GM18858 (cell line): ENCODE results near the gene LIPT1.
"Not testable (repeated sequence)": the region's sequence is repeated elsewhere in the genome, so short reads cannot be mapped to it uniquely, and the experiment has no call there.

Source experiments
- ATAC-seq: cut with Tn5 transposase; IDR thresholded peaks from one replicate; pipeline ENCODE4 v1.9.1; 2021; ENCODE audit not compliant: unreplicated experiment

The LIPT1 gene

DNA sequence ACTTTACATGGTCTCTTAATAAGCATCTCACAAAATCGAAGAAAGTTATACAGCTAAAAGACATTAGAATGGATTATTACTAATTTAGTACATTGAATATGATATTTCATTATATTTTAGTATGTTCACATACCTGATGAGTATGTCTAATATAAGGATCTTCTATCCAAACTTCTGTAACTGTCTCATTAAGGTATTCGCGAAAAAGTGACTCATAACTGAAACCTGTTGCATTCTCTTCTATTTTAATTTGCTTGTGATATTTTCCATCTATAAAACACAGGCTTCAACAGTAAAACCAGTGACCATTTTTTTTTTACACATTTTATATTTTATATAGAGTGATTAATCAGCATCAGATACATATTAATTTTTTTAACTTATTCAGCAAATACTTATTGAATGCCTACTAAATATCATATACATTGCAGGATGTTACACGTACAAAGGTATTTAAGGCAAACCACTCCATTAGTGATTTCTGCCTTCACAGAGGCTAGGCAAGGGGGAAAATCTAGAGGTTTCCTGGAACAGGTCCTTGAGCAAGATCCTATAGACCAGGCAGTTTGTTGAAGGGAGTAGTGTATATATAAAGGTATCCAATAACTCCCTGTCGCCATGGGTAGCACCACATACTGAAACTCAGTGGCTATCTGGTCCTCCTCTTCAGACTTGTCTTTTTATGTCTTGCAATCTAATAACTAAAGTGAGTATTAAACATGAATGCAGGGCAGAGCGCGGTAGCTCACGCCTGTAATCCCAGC lies 16.8 kb downstream of the LIPT1 start:
- ATAC-seq: no peak

DNA sequence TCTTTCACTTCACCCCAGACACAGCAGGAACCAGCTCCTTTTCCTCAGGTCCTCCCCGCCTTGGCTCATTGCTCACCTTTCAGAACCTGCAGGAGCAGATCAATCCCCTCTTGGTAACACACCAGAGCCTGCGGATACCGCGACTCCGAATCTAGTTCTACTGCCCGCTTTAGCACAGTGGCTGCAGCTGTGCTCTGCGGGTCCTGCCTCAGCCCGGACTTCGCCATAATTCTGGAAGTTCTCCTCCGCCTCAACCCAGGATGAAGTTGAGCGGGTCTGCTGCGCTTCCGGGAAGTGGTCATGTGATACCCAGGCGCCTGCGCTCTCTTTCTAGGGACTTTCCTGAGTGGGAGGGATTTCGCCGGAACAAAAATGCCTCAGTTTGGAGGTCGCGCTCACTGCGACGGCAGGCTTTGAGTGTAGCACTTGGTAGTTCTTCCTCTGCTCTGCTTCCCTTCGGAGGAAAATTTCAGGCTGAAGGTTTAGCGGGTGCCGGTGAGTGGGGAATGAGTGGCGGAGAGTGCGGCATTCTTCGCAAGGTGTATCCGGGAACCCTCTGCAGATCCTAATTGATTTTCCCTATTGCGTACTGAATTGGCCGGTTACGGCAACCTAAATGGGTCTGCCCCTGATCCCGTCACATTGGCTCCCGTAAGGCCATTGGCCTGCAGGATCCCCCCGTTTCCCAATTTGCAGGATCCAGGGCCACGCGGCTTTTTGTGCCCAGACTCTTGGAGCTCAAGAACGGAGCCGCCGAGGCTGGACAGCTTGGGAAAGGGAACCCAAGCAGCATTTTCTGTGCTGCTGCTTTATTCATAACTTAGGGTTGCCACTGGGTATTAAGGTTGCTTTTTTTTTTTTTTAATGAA lies 26.2 kb downstream of the LIPT1 start, which contains the start of the genes MITD1 and MRPL30:
TSS of gene MITD1 (minus strand) at position 304 of the 869 bp plus-strand sequence. CDS start at position 227, 77 bp downstream.
TSS of gene MRPL30 (plus strand) at position 430 of the 869 bp plus-strand sequence. CDS start 5,020 bp downstream, outside the sequence.
- peak; percentile 78 for ATAC-seq

DNA sequence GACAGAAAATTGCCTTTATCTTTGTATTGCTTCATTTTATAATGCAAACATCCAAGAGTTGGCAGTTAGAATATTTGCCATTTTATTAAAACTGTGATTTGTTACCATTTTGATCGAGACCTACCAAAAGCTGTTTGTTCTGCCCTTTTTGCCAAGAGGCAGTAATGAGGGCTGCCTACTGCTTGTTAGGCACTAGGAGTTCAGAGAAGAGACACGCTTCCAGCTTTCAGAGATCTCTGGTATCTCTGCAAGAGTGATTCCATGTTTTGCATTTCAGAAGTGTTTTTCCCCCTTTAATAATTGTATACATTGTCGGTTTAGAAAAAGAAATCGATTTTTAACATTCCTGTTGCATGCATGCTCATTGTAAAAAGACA lies 26.8 kb downstream of the LIPT1 start:
- no peak for ATAC-seq

DNA sequence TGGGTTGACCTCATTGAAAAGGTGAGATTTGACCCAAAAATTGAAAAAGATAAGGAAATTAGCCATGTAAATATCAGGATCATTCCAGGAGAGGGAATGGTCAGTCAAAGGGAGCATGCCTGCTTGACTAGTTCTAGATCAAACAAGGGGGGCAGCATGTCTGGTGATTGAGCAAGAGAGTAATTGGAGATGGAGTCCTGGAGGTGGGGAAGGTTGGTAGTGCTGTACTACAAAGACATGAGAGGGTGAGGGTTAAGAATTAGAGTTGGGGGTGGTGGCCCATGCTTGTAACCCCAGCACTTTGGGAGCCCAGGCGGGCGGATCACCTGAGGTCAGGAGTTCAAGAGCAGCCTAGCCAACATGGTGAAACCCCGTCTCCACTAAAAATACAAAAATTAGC lies 28.3 kb downstream of the LIPT1 start:
- no peak for ATAC-seq

DNA sequence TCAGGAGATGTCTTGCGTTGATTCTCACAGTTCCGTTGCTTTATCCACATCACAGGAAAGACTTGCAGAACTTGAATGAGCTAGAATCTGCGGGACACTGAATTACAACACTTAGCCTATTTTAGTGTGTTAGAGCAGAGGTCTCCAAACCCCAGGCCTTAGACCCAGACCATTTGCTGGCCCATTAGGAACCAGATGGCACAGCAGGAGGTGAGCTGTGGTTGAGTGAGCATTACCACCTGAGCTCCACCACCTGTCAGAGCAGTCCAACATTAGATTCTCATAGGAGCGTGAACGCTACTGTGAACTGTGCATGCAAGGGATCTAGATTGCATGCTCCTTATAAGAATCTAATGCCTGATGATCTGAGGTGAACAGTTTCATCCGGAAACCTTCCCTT lies 30.0 kb downstream of the LIPT1 start:
- no peak for ATAC-seq

DNA sequence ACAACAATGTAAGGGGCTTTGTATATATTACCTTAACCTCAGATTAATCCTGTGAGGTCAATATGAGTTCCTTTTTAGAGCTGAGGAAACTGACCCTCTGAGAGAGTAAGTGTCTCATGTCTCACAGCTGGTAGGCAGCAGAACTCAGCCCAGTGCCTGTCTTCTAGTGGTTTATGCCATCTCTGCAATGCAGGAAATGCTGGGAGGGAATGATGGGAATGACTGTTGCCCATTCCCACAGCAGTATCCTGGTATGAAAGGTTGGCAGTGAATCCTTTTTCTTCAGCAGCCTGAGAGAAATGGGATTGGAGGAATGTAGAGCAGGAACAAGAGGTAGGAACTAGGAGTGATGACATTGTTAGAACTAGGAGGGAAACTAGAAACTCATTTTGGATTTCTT lies 32.2 kb downstream of the LIPT1 start:
- ATAC-seq: no peak

DNA sequence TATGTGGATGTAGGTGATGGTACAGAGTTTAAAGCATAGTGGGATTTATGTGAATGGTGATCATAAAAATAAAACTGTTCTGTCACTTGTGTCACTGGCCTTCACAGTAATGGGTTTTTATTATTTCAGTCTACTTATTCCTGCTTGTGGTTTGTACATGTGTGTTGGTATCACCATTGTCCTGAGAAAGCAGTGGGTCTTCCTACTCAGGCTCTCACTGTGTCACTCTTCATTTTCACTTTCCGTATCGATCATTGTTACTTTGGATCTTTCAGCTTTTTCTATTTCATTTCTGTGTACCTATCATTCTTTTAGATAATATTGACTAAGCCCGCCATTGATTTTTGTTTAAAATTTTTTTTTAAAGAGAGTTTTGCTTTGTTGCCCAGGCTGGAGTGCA lies 33.6 kb downstream of the LIPT1 start:
- no peak for ATAC-seq

DNA sequence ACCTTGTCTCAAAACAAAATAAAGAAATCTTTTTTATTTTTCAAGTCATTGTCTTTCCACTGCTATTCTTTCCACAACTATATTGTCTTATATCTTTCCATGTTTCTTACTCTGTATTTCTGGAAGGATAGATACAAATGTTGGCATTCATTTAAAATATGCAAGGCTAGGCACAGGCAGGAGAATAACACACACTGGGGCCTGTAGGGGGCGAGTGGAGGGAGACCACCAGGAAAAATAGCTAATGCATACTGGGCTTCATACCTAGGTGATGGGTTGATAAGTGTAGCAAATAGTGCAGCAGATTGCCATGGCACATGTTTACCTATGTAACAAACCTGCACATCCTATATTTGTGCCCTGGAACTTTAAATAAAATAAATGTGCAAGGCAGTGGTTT lies 35.8 kb downstream of the LIPT1 start:
- ATAC-seq: no peak

DNA sequence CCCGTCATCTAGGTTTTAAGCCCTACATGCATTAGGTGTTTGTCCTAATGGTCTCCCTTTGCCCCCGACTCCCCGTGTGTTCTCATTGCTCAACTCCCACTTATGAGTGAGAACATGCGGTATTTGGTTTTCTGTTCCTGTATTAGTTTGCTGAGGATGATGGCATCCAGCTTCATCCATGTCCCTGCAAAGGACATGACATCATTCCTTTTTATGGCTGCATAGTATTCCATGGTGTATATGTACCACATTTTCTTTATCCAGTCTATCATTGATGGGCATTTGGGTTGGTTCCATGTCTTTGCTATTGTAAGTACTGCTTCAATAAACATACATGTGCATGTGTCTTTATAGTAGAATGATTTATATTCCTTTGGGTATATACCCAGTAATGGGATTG lies 37.6 kb downstream of the LIPT1 start:
- not testable (repeated sequence) for ATAC-seq

DNA sequence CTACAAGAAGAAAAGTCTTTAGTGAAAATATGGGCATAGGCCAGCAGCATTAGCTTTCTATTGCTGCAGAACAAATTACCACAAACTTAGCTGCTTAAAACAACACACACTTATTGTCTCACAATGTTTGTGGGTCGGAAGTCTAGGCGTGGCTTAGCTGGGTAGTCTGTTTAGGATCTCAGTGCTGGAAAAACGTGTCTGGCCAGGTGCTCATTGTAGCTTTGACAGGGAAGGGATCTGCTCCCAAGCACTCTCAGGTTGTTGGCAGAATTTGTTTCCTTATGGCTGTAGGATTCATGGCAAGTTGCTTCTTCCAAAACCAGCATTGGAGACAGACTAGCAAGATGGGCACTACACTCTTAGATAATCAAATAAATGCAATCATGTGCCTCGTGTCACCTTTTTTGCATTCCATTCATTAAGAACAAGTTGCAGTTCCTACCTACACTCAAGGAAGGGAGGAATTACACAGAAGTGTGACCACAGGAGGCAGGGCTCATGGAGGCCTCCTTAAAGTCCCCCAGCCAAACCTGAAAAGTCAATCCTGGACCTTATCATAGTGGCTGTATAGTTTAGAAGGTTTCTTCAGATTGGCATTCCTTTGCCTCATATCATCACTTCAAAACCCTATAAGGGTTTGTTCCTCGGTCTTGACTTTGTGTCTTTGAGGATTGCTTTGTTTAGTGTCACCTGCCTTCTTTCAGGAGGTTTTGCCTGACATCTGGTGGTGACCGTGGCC lies 43.5 kb downstream of the LIPT1 start:
- no peak for ATAC-seq

DNA sequence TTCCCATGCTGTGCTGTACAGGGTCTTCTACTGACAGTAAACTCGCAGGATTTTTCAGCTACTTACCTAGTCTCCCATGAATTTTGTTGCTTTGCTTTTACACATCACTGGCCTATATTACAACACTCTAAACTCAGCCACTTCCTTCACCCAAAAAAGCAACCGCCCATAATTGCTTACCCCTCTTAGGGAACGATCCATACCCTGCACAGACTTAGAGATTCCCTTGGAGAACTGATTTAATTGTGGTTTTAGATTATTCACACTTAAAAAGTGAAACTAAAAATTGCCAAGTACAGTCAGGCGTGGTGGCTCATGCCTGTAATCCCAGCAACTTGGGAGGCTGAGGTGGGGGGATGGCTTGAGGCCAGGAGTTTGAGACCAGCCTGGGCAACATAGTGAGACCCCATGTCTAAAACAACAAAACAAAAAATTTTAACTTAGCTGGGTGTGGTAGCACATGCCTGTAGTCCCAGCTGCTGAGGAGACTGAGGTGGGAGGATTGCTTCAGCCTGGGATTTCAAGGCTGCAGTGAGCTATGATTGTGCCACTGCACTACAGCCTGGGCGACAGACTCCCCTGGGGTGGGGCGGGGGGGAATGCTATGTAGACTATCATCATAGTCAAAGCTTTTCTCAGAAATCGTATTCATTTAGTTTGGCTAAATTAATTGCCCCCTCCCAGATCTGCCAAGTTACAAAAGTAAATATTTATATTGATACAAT lies 45.5 kb downstream of the LIPT1 start:
- ATAC-seq: no peak

DNA sequence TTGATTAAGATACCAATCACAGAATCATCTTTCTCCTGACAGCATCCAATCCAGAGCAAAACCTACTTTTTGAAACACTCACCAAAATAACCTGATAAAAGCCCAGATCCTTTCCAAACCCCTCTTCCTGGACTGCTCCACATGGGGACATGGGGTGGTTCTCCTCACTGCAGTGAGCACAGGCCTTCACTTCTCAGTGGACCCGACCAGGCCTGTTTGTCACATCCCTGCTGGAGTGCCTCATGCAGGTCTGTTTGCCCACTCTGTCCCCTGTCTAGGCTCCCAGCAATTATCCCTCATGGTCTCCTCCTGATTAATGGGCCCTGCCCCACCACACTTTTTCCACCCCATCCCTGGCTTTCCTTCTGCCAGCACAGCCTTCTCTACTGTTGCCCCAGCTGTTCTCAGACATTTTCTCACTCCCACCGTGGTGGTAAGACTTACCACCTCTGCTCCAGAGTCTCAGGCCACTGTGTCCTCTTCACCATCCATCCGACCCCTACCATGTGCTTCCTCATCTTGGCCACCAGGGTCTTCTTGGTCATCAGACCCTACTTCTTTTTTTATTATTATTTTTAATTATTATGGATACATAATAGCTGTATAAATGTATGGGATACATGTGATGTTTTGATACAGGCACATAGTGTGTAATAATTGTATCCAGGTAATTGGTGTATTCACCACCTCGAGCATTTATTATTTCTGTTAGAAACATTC lies 47.4 kb downstream of the LIPT1 start:
- no peak for ATAC-seq

DNA sequence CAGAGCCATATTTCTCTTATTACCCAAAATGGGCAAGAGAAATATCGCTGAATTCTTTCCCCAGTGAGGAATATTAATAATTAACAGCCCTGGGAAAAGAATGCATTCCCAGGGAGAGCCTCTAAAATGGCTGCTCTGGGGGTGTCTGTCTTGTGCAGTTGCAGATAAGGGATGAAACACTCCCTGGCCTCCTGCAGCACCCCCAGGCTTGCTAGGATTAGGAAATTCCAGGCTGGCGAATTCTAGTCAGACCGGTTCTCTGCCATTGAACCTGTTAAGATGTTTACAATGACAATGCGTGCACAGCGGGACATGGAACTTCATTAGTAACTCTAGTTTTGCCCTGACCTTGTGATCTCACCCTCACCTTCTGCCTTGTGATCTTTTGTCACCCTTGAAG lies 50.7 kb downstream of the LIPT1 start:
- no peak for ATAC-seq
